ENCODE data around the gene CRB3.
A peak's percentile ranks its signal among the peaks of the same experiment; 100 is the strongest.

Gene CRB3

GRCh38 chr19:6476155-6476895, 12.3 kb downstream of the CRB3 start:
- no peaks in the 10 kb centered on the region for H3K27me3 ChIP-seq (ENCODE audit: insufficient read depth, poor library complexity, severe bottlenecking)
- H3K4me3 ChIP-seq (replicated peaks; ENCODE audit: insufficient read depth, low read length), result no peak overlapping the region
- DNase-seq (ENCODE audit: low read depth in 1 of 2, low spot score in 1 of 2), result peak in 1 of 2 experiments; percentile 22
- TF ChIP-seq POLR2AphosphoS5 (IDR thresholded peaks at IDR 0.05; ENCODE audit: low read depth), result no peak
- TF ChIP-seq GABPA (IDR thresholded peaks at IDR 0.05; ENCODE audit: low read depth), result no peak
- TF ChIP-seq REST (IDR thresholded peaks at IDR 0.05; ENCODE audit: insufficient replicate concordance, low read depth), result no peak
- TF ChIP-seq SPI1 (IDR thresholded peaks at IDR 0.05; ENCODE audit: borderline replicate concordance, low read depth), result no peak
- TF ChIP-seq CTCF (IDR thresholded peaks at IDR 0.05; ENCODE audit: insufficient read depth, low read length), result no peak
- no peak overlapping the region for H3K27ac ChIP-seq (replicated peaks)

- TF ChIP-seq SPI1 (IDR thresholded peaks at IDR 0.05; ENCODE audit: borderline replicate concordance, low read depth), result no peak
- H3K27me3 ChIP-seq (ENCODE audit: insufficient read depth, poor library complexity, severe bottlenecking), result no peaks in the 10 kb centered on the region
- no peak overlapping the region for H3K27ac ChIP-seq (replicated peaks)
- no peak for DNase-seq (ENCODE audit: low read depth in 1 of 2, low spot score in 1 of 2)
- no peak overlapping the region for H3K4me3 ChIP-seq (replicated peaks; ENCODE audit: insufficient read depth, low read length)
Measured at GRCh38 chr19:6476896-6477431, 12.9 kb downstream of the CRB3 start.

- H3K4me3 ChIP-seq (replicated peaks; ENCODE audit: insufficient read depth, low read length), result no peak overlapping the region
- H3K27me3 ChIP-seq (ENCODE audit: insufficient read depth, poor library complexity, severe bottlenecking), result no peaks in the 10 kb centered on the region
- DNase-seq (ENCODE audit: low read depth in 1 of 2, low spot score in 1 of 2), result no peak
- H3K27ac ChIP-seq (replicated peaks), result no peak overlapping the region
- TF ChIP-seq GABPA (IDR thresholded peaks at IDR 0.05; ENCODE audit: low read depth), result no peak
- no peak for TF ChIP-seq CTCF (IDR thresholded peaks at IDR 0.05; ENCODE audit: insufficient read depth, low read length)
- TF ChIP-seq SPI1 (IDR thresholded peaks at IDR 0.05; ENCODE audit: borderline replicate concordance, low read depth), result no peak
- TF ChIP-seq POLR2AphosphoS5 (IDR thresholded peaks at IDR 0.05; ENCODE audit: low read depth), result no peak
- TF ChIP-seq REST (IDR thresholded peaks at IDR 0.05; ENCODE audit: insufficient replicate concordance, low read depth), result no peak
Measured at GRCh38 chr19:6478815-6479214, 14.7 kb downstream of the CRB3 start.

GRCh38 chr19:6479836-6480398, 15.8 kb downstream of the CRB3 start:
- Histone ChIP-seq H3K4me3 (replicated peaks; ENCODE audit: insufficient read depth, low read length) (no peak overlapping the region), H3K27me3 (ENCODE audit: insufficient read depth, poor library complexity, severe bottlenecking) (no peaks in the 10 kb centered on the region)

More at GRCh38 chr19:6479836-6480398, 15.8 kb downstream of the CRB3 start:
- no peak for DNase-seq (ENCODE audit: low read depth in 1 of 2, low spot score in 1 of 2)
- H3K27ac ChIP-seq (replicated peaks), result no peak overlapping the region
- TF ChIP-seq POLR2AphosphoS5 (IDR thresholded peaks at IDR 0.05; ENCODE audit: low read depth), result no peak
- TF ChIP-seq SPI1 (IDR thresholded peaks at IDR 0.05; ENCODE audit: borderline replicate concordance, low read depth), result no peak
- no peak for TF ChIP-seq CTCF (IDR thresholded peaks at IDR 0.05; ENCODE audit: insufficient read depth, low read length)
- TF ChIP-seq REST (IDR thresholded peaks at IDR 0.05; ENCODE audit: insufficient replicate concordance, low read depth), result no peak
- no peak for TF ChIP-seq GABPA (IDR thresholded peaks at IDR 0.05; ENCODE audit: low read depth)

Data from HL-60 (cell line).